ENCODE data around the gene PLA2G4E. TPM values are rescaled to one million over a fixed set of nuclear protein-coding genes. Genes with fewer than 3 reads are reported as not detected.
A peak's percentile ranks its signal among the peaks of the same experiment; 100 is the strongest.

Gene PLA2G4E
- total RNA-seq, 1 experiment from 2014 or later: not detected

DNA sequence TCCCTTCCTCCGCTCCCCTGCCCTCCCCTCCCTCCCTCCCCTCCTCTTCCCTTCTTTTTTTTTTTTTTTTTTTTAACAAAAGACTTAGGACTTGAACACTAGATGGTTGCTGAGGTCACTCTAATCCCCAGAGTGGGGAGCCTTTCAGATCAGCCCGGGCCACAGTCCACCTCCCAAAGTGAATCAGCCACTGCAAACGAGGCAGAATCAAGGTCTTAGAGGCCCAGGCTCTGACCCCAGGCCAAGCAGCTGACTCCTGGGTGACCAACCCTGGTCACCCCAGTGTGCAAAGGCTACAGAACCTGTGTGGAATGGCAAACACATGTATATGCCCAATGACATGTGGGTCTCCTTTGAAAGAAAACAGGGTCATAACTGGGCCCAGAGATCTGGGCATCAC is 30.2 kb downstream of the PLA2G4E start:
- Histone ChIP-seq H3K9me3 (ENCODE audit: low read depth, low read length, poor library complexity, severe bottlenecking) (no peaks in the 10 kb centered on the region), H3K27me3 (replicated peaks; ENCODE audit: insufficient read depth, low read depth, low read length, poor library complexity) (no peaks in the 10 kb centered on the region), H3K4me1 (ENCODE audit: insufficient read depth, low read length, poor library complexity, severe bottlenecking) (no peaks in the 10 kb centered on the region), H3K4me3 (ENCODE audit: low read depth, low read length, poor library complexity, severe bottlenecking) (no peak overlapping the region), H3K36me3 (ENCODE audit: insufficient read depth, low read length, poor library complexity, severe bottlenecking) (no peaks in the 10 kb centered on the region), H3K27ac (ENCODE audit: low read depth, low read length, poor library complexity, severe bottlenecking) (no peak overlapping the region)
- no TSS peak for BruUV-seq (replicated peaks)
- ChIA-PET CTCF (interaction anchor here (0.9 to 1.6 kb wide), 2 partner anchors 13 to 66 kb away, joined by 3 to 11 read pairs; no protein-coding TSS in a partner anchor), POLR2A (ENCODE audit: low non-redundant PET) (no interaction called here)
- intact Hi-C loops (cut with micrococcal nuclease; ENCODE audit: unreplicated experiment): no loop called here
- DNase-seq (ENCODE audit: low spot score): no peak
- TF ChIP-seq, protein P1, sequence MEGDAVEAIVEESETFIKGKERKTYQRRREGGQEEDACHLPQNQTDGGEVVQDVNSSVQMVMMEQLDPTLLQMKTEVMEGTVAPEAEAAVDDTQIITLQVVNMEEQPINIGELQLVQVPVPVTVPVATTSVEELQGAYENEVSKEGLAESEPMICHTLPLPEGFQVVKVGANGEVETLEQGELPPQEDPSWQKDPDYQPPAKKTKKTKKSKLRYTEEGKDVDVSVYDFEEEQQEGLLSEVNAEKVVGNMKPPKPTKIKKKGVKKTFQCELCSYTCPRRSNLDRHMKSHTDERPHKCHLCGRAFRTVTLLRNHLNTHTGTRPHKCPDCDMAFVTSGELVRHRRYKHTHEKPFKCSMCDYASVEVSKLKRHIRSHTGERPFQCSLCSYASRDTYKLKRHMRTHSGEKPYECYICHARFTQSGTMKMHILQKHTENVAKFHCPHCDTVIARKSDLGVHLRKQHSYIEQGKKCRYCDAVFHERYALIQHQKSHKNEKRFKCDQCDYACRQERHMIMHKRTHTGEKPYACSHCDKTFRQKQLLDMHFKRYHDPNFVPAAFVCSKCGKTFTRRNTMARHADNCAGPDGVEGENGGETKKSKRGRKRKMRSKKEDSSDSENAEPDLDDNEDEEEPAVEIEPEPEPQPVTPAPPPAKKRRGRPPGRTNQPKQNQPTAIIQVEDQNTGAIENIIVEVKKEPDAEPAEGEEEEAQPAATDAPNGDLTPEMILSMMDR (conservative IDR thresholded peaks at IDR 0.05; ENCODE audit: low read depth, low read length): no peak
- TF ChIP-seq EZH2 (IDR thresholded peaks at IDR 0.05; ENCODE audit: borderline replicate concordance, low read depth, low read length, poor library complexity, severe bottlenecking): no peak

DNA sequence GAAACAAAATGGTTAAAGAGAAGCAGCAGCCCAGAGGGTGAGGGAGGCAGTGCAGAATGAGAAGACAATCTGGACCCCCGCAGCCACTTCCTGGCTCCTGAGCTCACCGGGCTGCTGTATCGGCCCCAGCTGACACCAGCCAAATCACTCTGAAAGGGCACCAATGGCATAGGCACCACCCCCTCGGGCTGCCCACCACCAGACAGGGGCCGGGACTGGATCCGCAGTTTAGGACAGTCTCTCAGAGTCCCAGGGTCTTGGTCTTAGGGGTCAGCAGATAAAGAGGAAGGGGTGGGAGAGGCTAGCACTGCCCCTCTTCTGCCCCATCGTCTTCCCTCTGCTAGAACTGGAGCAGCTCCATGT is 30.6 kb downstream of the PLA2G4E start:
- intact Hi-C loops (cut with micrococcal nuclease; ENCODE audit: unreplicated experiment): no loop called here
- Histone ChIP-seq H3K27me3 (replicated peaks; ENCODE audit: insufficient read depth, low read depth, low read length, poor library complexity) (no peaks in the 10 kb centered on the region), H3K27ac (ENCODE audit: low read depth, low read length, poor library complexity, severe bottlenecking) (no peak overlapping the region), H3K36me3 (ENCODE audit: insufficient read depth, low read length, poor library complexity, severe bottlenecking) (no peaks in the 10 kb centered on the region), H3K4me3 (ENCODE audit: low read depth, low read length, poor library complexity, severe bottlenecking) (no peak overlapping the region), H3K4me1 (ENCODE audit: insufficient read depth, low read length, poor library complexity, severe bottlenecking) (no peaks in the 10 kb centered on the region), H3K9me3 (ENCODE audit: low read depth, low read length, poor library complexity, severe bottlenecking) (no peaks in the 10 kb centered on the region)
- POLR2A ChIA-PET (ENCODE audit: low non-redundant PET): no interaction called here
- BruUV-seq (replicated peaks): no TSS peak
- TF ChIP-seq, protein P1 (conservative IDR thresholded peaks at IDR 0.05; ENCODE audit: low read depth, low read length): no peak
- TF ChIP-seq EZH2 (IDR thresholded peaks at IDR 0.05; ENCODE audit: borderline replicate concordance, low read depth, low read length, poor library complexity, severe bottlenecking): no peak
- CTCF ChIA-PET: interaction anchor here (0.9 to 1.6 kb wide), 2 partner anchors 13 to 66 kb away, joined by 3 to 11 read pairs; no protein-coding TSS in a partner anchor
- DNase-seq (ENCODE audit: low spot score): no peak

DNA sequence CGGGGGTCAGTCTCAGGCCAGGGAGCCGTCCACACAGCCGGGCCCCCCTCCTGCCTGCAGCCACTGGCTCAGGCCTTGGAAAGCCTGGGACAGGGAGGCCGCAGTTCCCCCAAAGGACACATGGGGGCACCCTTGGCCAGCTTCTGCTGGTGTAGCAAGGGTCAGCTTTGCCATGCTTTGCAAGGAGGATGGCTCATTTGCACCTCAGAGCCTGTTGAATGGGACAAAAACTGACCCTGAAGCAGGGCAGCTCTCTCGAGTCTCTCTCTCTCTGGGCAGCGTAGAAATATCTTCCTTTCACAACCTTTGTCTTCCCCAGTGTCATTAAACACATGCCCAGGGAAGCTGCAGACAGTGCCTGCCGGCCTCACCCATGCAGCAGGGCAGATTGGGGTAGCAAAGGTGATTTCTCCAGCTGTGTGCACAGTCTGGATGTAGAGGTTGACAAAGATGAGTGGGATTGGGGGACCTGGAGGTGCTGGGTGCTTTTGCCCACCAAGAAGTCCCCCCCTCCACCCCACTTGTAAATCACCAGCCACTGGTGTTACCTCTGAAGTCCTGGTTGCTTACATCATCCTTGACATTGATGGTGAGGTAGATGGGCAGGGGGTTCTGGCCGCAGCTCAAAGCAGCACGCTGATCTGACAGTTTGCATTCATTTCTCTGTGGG is 31.1 kb downstream of the PLA2G4E start:
- Histone ChIP-seq H3K4me1 (ENCODE audit: insufficient read depth, low read length, poor library complexity, severe bottlenecking) (no peaks in the 10 kb centered on the region), H3K27ac (ENCODE audit: low read depth, low read length, poor library complexity, severe bottlenecking) (no peak overlapping the region), H3K4me3 (ENCODE audit: low read depth, low read length, poor library complexity, severe bottlenecking) (no peak overlapping the region), H3K27me3 (replicated peaks; ENCODE audit: insufficient read depth, low read depth, low read length, poor library complexity) (no peaks in the 10 kb centered on the region), H3K9me3 (ENCODE audit: low read depth, low read length, poor library complexity, severe bottlenecking) (no peaks in the 10 kb centered on the region), H3K36me3 (ENCODE audit: insufficient read depth, low read length, poor library complexity, severe bottlenecking) (no peaks in the 10 kb centered on the region)
- TF ChIP-seq, protein P1 (conservative IDR thresholded peaks at IDR 0.05; ENCODE audit: low read depth, low read length): peak; percentile 97
- no peak for TF ChIP-seq EZH2 (IDR thresholded peaks at IDR 0.05; ENCODE audit: borderline replicate concordance, low read depth, low read length, poor library complexity, severe bottlenecking)
- intact Hi-C loops (cut with micrococcal nuclease; ENCODE audit: unreplicated experiment): loop anchor here (1.0 to 5.0 kb wide), 2 partner anchors 68 to 143 kb away; no protein-coding TSS in a partner anchor
- ChIA-PET CTCF (interaction anchor here (0.6 to 1.6 kb wide), 6 partner anchors 50 to 144 kb away, joined by 3 to 11 read pairs (median 4); no protein-coding TSS in a partner anchor), POLR2A (ENCODE audit: low non-redundant PET) (no interaction called here)
- peak; percentile 79 for DNase-seq (ENCODE audit: low spot score)
- BruUV-seq (replicated peaks): no TSS peak
